Right ventricle myocardium inferior (tissue), 1 donor: ENCODE data around the gene NUP37. TPM values are rescaled to one million over a fixed set of nuclear protein-coding genes. Genes with fewer than 3 reads are reported as not detected.

ENCODE experiments used
- ATAC-seq: fragments of 200-7000 bp; cut with Tn5 transposase; one replicate; pipeline ENCODE4 v1.9.1; 2020; ENCODE audit warnings: mild to moderate bottlenecking, moderate library complexity
- DNase-seq: peaks from one replicate; pipeline ENCODE4 v3.0.0; 2021; ENCODE audit errors: missing footprints
- intact Hi-C: fragments of 100-400 bp; cut with DNase I; formaldehyde crosslinking; loops from one replicate; pipeline ENCODE4 v1.11.0; 2022
- total RNA-seq: library from RNA; stranded (reverse); fragmentation: NEBNext Ultra II Directional; extraction: Animal tissue kit (Norgen Biotek cat#: 25700); gene quantifications from one replicate; pipeline ENCODE4 v1.2.1, GENCODE V29; 2021
- donor health status: DM: no; HTN: yes; CAD: no; lungs with severe emphysema.

NUP37 gene
- total RNA-seq, 1 donor from 2014 or later = 17.2 TPM

DNA sequence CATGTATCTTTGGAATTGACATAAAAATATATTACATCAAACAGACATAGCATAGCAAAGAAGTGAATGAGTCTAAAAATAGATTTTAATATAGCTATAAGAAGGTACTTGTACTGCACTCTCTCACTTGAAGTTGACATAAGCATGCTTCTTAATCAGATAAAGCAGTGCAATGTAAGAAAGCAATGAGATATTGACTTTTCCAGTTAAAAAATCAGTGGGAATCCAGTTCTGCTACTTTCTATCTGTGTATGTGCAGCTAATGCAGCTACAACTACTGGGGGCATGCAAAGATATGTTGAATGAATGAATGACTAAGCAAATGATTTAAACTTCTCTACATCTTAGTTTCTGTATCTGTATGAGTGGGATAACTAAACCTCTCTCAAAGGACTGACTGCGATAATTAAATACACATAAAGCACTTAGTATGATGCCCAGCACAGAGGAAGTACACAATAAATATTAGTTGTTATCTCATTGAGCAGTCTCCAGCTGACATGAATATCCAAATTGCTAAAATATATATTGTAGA lies 68.4 kb downstream of the NUP37 start:
- intact Hi-C loops = no loop called here
- ATAC-seq = no peak
- DNase-seq = no peak

GRCh38 chr12:102050660-102051430 lies 69.1 kb downstream of the NUP37 start:
- intact Hi-C loops = no loop called here
- DNase-seq = no peak
- no peak for ATAC-seq

GRCh38 chr12:102043928-102044327 lies 76.0 kb downstream of the NUP37 start:
- ATAC-seq (no peak), DNase-seq (no peak)
- intact Hi-C loops = no loop called here

- ATAC-seq (no peak), DNase-seq (no peak)
- intact Hi-C loops = no loop called here
Measured at GRCh38 chr12:102033991-102034745, 85.7 kb downstream of the NUP37 start.

GRCh38 chr12:102031852-102032251 lies 88.1 kb downstream of the NUP37 start:
- no peak for ATAC-seq
- DNase-seq = no peak
- intact Hi-C loops = no loop called here

- intact Hi-C loops = no loop called here
- no peak for ATAC-seq
- no peak for DNase-seq
Measured at GRCh38 chr12:102029141-102029540, 90.8 kb downstream of the NUP37 start.

GRCh38 chr12:102026728-102027127 lies 93.2 kb downstream of the NUP37 start:
- DNase-seq (no peak), ATAC-seq (no peak)
- intact Hi-C loops = no loop called here

GRCh38 chr12:102024765-102025164 lies 95.1 kb downstream of the NUP37 start:
- intact Hi-C loops = no loop called here
- ATAC-seq = no peak
- no peak for DNase-seq

GRCh38 chr12:102023343-102023930 lies 96.5 kb downstream of the NUP37 start:
- ATAC-seq (no peak), DNase-seq (no peak)
- intact Hi-C loops = no loop called here

Other genes with a start within 250 kb of the NUP37 start
- 6.2 TPM for gene DRAM1, start 242.5 kb downstream of the NUP37 start, total RNA-seq
- gene WASHC3, start 58.1 kb downstream of the NUP37 start, total RNA-seq = 37.8 TPM
- 0.54 TPM for gene PARPBP, start 69 bp upstream of the NUP37 start, total RNA-seq
- gene PMCH, start 77.7 kb upstream of the NUP37 start, total RNA-seq = not detected